PC-3 (cell line): ENCODE data around the gene SH3BGRL3.

Experiments used
- EZH2 ChIP-seq: fragments of 300-600 bp; sonication (generic); IDR thresholded peaks from one replicate; pipeline ENCODE4 v1.6.1; 2017; ENCODE audit warnings: antibody characterized with exemption, mild to moderate bottlenecking, low read length; ENCODE audit not compliant: unreplicated experiment
- TF ChIP-seq, protein P1 (sequence below): fragments of 300-600 bp; sonication (generic); conservative IDR thresholded peaks from 2 replicates; pipeline ENCODE4 v1.5.1; 2017; ENCODE audit warnings: antibody characterized with exemption, low read depth, mild to moderate bottlenecking, low read length

DNA sequence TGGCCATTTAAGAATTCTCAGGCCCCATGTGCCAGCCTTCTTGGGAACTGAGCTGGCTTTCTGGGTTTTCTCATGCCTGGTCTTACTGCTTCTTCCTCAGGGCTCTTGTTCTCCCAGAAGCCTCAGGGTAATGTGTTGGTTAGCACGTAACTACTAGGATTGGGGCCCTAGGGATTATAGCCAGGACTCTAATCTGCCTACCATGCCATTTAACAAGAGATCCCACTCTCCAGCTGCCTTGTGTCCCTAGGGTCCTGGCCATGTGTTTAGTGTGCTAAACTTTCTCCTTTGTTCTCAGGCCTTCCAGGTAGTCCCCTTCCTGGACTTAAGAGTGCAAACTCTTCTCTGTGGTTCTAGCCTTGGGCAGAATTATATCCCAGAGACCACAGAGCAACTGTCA is 2.2 kb upstream of the SH3BGRL3 start:
- TF ChIP-seq, protein P1, sequence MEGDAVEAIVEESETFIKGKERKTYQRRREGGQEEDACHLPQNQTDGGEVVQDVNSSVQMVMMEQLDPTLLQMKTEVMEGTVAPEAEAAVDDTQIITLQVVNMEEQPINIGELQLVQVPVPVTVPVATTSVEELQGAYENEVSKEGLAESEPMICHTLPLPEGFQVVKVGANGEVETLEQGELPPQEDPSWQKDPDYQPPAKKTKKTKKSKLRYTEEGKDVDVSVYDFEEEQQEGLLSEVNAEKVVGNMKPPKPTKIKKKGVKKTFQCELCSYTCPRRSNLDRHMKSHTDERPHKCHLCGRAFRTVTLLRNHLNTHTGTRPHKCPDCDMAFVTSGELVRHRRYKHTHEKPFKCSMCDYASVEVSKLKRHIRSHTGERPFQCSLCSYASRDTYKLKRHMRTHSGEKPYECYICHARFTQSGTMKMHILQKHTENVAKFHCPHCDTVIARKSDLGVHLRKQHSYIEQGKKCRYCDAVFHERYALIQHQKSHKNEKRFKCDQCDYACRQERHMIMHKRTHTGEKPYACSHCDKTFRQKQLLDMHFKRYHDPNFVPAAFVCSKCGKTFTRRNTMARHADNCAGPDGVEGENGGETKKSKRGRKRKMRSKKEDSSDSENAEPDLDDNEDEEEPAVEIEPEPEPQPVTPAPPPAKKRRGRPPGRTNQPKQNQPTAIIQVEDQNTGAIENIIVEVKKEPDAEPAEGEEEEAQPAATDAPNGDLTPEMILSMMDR: no peak
- TF ChIP-seq EZH2: no peak
